Measurements from ENCODE around the gene TPPP.

Gene TPPP

GRCh38 chr5:665541-665955 is 27.6 kb downstream of the TPPP start:
- no peak for DNase-seq (ENCODE audit: low spot score)

- no peak for DNase-seq (ENCODE audit: low spot score)
These were observed 28.2 kb downstream of the TPPP start for GRCh38 chr5:664994-665360.

GRCh38 chr5:664343-664993 is 28.7 kb downstream of the TPPP start:
- no peak for DNase-seq (ENCODE audit: low spot score)

- no peak for DNase-seq (ENCODE audit: low spot score)
These were observed 29.5 kb downstream of the TPPP start for GRCh38 chr5:663436-664342.

- no peak for DNase-seq (ENCODE audit: low spot score)
These were observed 30.3 kb downstream of the TPPP start for GRCh38 chr5:662751-663435.

- no peak for DNase-seq (ENCODE audit: low spot score)
These were observed 31.0 kb downstream of the TPPP start for GRCh38 chr5:661891-662750.

- no peak for DNase-seq (ENCODE audit: low spot score)
These were observed 32.6 kb downstream of the TPPP start for GRCh38 chr5:660491-661030.

GRCh38 chr5:659496-660263 is 33.5 kb downstream of the TPPP start:
- no peak for DNase-seq (ENCODE audit: low spot score)

- no peak for DNase-seq (ENCODE audit: low spot score)
These were observed 35.0 kb downstream of the TPPP start for GRCh38 chr5:658103-658502.

- DNase-seq (ENCODE audit: low spot score): peak; percentile 72
These were observed 35.6 kb downstream of the TPPP start for GRCh38 chr5:657570-657969.

GRCh38 chr5:655406-655805 is 37.7 kb downstream of the TPPP start:
- no peak for DNase-seq (ENCODE audit: low spot score)

GRCh38 chr5:654071-654778 is 38.9 kb downstream of the TPPP start:
- no peak for DNase-seq (ENCODE audit: low spot score)

GRCh38 chr5:652773-653350 is 40.3 kb downstream of the TPPP start:
- DNase-seq (ENCODE audit: low spot score): no peak

GRCh38 chr5:652023-652515 is 41.1 kb downstream of the TPPP start:
- DNase-seq (ENCODE audit: low spot score): no peak

- DNase-seq (ENCODE audit: low spot score): no peak
These were observed 41.7 kb downstream of the TPPP start for GRCh38 chr5:651296-652022.

GRCh38 chr5:647727-648126 is 45.4 kb downstream of the TPPP start:
- no peak for DNase-seq (ENCODE audit: low spot score)

GRCh38 chr5:647311-647710 is 45.8 kb downstream of the TPPP start:
- no peak for DNase-seq (ENCODE audit: low spot score)

GRCh38 chr5:646396-647201 is 46.6 kb downstream of the TPPP start:
- no peak for DNase-seq (ENCODE audit: low spot score)
